K562 (cell line): ENCODE results near the gene CNIH4. TPM values are rescaled to one million over a fixed set of nuclear protein-coding genes. Genes with fewer than 3 reads are reported as not detected.
A peak's percentile ranks its signal among the peaks of the same experiment; 100 is the strongest.

Experiments
- ATAC-seq: fragments of 200-7000 bp; cut with Tn5 transposase; 3 replicates; pipeline ENCODE4 v1.9.1; 2020; ENCODE audit warnings: moderate library complexity
- BruUV-seq: library from RNA; stranded (reverse); fragments of 400-500 nt; replicated peaks from 2 replicates; lab custom pipeline; 2021; lab: Mats Ljungman, UMichigan
- CTCF ChIA-PET: fragments of 300-600 bp; formaldehyde crosslinking; extraction: SDS; loops from one replicate; lab custom pipeline; 2021; ENCODE audit warnings: low intra/inter-chr PET ratio; lab: Yijun Ruan, JAX
- POLR2A ChIA-PET: fragments of 300-600, 350-650 bp; sonication (Branson Sonifier 250); formaldehyde crosslinking; extraction: SDS; loops from one replicate; lab custom pipeline; 2021; ENCODE audit warnings: antibody characterized with exemption, inconsistent platforms; lab: Yijun Ruan, JAX
- DNase-seq, 4 experiments: peaks; one replicate each; pipeline versions ENCODE4 v3.0.0 to v3.0.0-alpha.2; 2011 to 2018; ENCODE audit warnings: low spot score in 3 of 4, mixed read lengths in 3 of 4; ENCODE audit errors: extremely low read depth in 1 of 4
- FAIRE-seq: peaks from 2 replicates; lab custom pipeline; 2011; peaks lifted over from hg19 to GRCh38; lab: Jason Lieb, UNC
- H2AFZ ChIP-seq: 2 replicates; pipeline ENCODE4 v1.6.0; 2011; ENCODE audit warnings: low read depth, low read length, control low read depth, inconsistent platforms
- H3K27ac ChIP-seq: fragments of 200-600 bp; 3 replicates; pipeline ENCODE4 v1.8.0; 2011; ENCODE audit warnings: low read depth, mild to moderate bottlenecking, control low read depth, inconsistent platforms, low read length, moderate library complexity, mixed read lengths; ENCODE audit errors: extremely low read depth
- H3K27me3 ChIP-seq, 2 experiments: fragments of 300-600 bp in 1 of 2; 2 replicates in 1 of 2; 3 replicates in 1 of 2; pipeline versions ENCODE4 v1.6.0 to v1.8.0; 2011; ENCODE audit warnings: inconsistent platforms in 2 of 2, low read length in 2 of 2, mild to moderate bottlenecking in 1 of 2, mixed read lengths in 1 of 2, moderate library complexity in 1 of 2; ENCODE audit not compliant: control insufficient read depth in 2 of 2, insufficient read depth in 2 of 2
- H3K36me3 ChIP-seq: fragments of 300-600 bp; 3 replicates; pipeline ENCODE4 v1.8.0; 2011; ENCODE audit warnings: mild to moderate bottlenecking, low read length, inconsistent platforms; ENCODE audit not compliant: control insufficient read depth, insufficient read depth
- H3K4me1 ChIP-seq, 2 experiments: fragments of 200-600 bp in 1 of 2; replicated peaks in 1 of 2; 2 replicates in 1 of 2; 3 replicates in 1 of 2; pipeline versions ENCODE4 v1.5.1 to v1.8.0; 2011; ENCODE audit warnings: inconsistent platforms in 2 of 2, low read length in 2 of 2, mild to moderate bottlenecking in 1 of 2, mixed read lengths in 1 of 2, moderate library complexity in 1 of 2; ENCODE audit not compliant: control insufficient read depth in 2 of 2, insufficient read depth in 2 of 2
- H3K4me2 ChIP-seq: 2 replicates; pipeline ENCODE4 v1.6.1; 2011; ENCODE audit warnings: low read length, control low read depth, inconsistent platforms, mixed read lengths; ENCODE audit not compliant: insufficient read depth
- H3K4me3 ChIP-seq: fragments of 200-600 bp; sonication (generic), shearing (Covaris generic); 2 replicates; pipeline ENCODE4 v1.5.1; 2016; ENCODE audit warnings: control low read depth, inconsistent platforms
- H3K79me2 ChIP-seq: fragments of 200-600 bp; 3 replicates; pipeline ENCODE4 v1.8.0; 2011; ENCODE audit warnings: low read length, inconsistent platforms; ENCODE audit not compliant: control insufficient read depth, insufficient read depth
- H3K9ac ChIP-seq, 2 experiments: 2 replicates each; pipeline versions ENCODE4 v1.6.0 to v1.6.1; 2011; ENCODE audit warnings: low read depth in 2 of 2, low read length in 2 of 2, control low read depth in 1 of 2, inconsistent platforms in 1 of 2, mild to moderate bottlenecking in 1 of 2, mixed read lengths in 1 of 2; ENCODE audit not compliant: insufficient read depth in 1 of 2
- H3K9me1 ChIP-seq: one replicate; pipeline ENCODE4 v1.6.0; 2011; ENCODE audit warnings: inconsistent platforms, mild to moderate bottlenecking, low read length, moderate library complexity; ENCODE audit not compliant: control insufficient read depth, insufficient read depth
- H3K9me3 ChIP-seq: replicated peaks from 2 replicates; pipeline ENCODE4 v1.5.1; 2011; ENCODE audit warnings: low read depth, low read length, inconsistent platforms; ENCODE audit not compliant: control insufficient read depth, insufficient read depth
- H4K20me1 ChIP-seq: replicated peaks from 2 replicates; pipeline ENCODE4 v1.6.1; 2011; ENCODE audit warnings: low read length, inconsistent platforms, mixed read lengths; ENCODE audit not compliant: control insufficient read depth, insufficient read depth
- C11orf30 ChIP-seq: fragments of 450-650 bp; IDR thresholded peaks from 2 replicates; pipeline ENCODE4 v1.6.1; 2016; ENCODE audit warnings: low read depth, mild to moderate bottlenecking
- MAFG ChIP-seq: fragments of 450-650 bp; conservative IDR thresholded peaks from 2 replicates; pipeline ENCODE4 v1.6.1; 2016; ENCODE audit warnings: missing genetic modification characterization, missing compliant biosample characterization
- MAFK ChIP-seq: IDR thresholded peaks from 2 replicates; pipeline ENCODE4 v1.6.1; 2011; ENCODE audit warnings: low read length, improper control_type of control experiment
- NFE2 ChIP-seq: IDR thresholded peaks from 2 replicates; pipeline ENCODE4 v1.6.1; 2014; ENCODE audit warnings: antibody characterized with exemption, low read depth
- PBX2 ChIP-seq, 2 experiments: IDR thresholded peaks in 1 of 2; conservative IDR thresholded peaks in 1 of 2; 2 replicates each; pipeline ENCODE4 v1.6.1; 2016; ENCODE audit warnings: low read depth in 2 of 2, mild to moderate bottlenecking in 1 of 2, missing compliant biosample characterization in 1 of 2, missing genetic modification characterization in 1 of 2, moderate library complexity in 1 of 2
- POLR2H ChIP-seq: IDR thresholded peaks from 2 replicates; pipeline ENCODE4 v1.6.1; 2016; ENCODE audit warnings: missing genetic modification characterization, low read depth, mild to moderate bottlenecking, control low read depth, missing compliant biosample characterization, moderate library complexity
- TAF9B ChIP-seq: fragments of 450-650 bp; IDR thresholded peaks from 2 replicates; pipeline ENCODE4 v1.6.1; 2018; ENCODE audit warnings: mild to moderate bottlenecking; ENCODE audit not compliant: partially characterized antibody
- ZNF316 ChIP-seq: fragments of 450-650 bp; IDR thresholded peaks from 2 replicates; pipeline ENCODE4 v1.6.1; 2016
- WGBS: fragments of 100-300 bp; shearing (Covaris generic); methylation state at CpG from one replicate; pipeline ENCODE4 v1.1.6; 2016; ENCODE audit warnings: low coverage, mixed read lengths; ENCODE audit not compliant: insufficient coverage; ENCODE audit errors: missing lambda C conversion rate; 5-methylcytosine and 5-hydroxymethylcytosine counted together
- in situ Hi-C: fragments of 300-500 bp; cut with MboI; formaldehyde crosslinking; loops from 4 replicates; pipeline ENCODE4 v1.15.0; 2018; ENCODE audit warnings: inconsistent platforms, mixed read lengths
- intact Hi-C: fragments of 100-400 bp; cut with micrococcal nuclease; formaldehyde crosslinking; loops from 2 replicates; pipeline ENCODE4 v1.14.2; 2022
- polyA plus RNA-seq, 8 experiments: library from polyadenylated mRNA; depleted of rRNA in 4 of 8; stranded (reverse) in 5 of 8; unstranded in 3 of 8; fragments of >200 nt; fragmentation: Nextera tagmentation in 2 of 8; fragmentation: Illumina TruSeq in 1 of 8; extraction: Ambion mirVana in 2 of 8; extraction: Trizol in 1 of 8; gene quantifications; 2 replicates each; pipeline versions ENCODE4 v1.2.1 to v1.2.3, GENCODE V29; 2011 to 2014; ENCODE audit warnings: inconsistent platforms in 1 of 8, missing spikeins in 1 of 8
- total RNA-seq, 7 experiments: library from RNA; depleted of rRNA in 6 of 7; stranded (reverse); fragments of >200 nt in 6 of 7; fragmentation: Illumina TruSeq in 2 of 7; extraction: Trizol in 2 of 7; gene quantifications; 2 replicates each; pipeline versions ENCODE4 v1.2.1 to v1.2.3, GENCODE V29; 2011 to 2021; ENCODE audit warnings: low replicate concordance in 1 of 7
- TF ChIP-seq, protein P1 (sequence below): fragments of 250-450 bp; sonication (Bioruptor Pico); IDR thresholded peaks from 2 replicates; pipeline ENCODE4 v1.8.0; 2021; ENCODE audit warnings: moderate library complexity, mild to moderate bottlenecking, inconsistent platforms

Gene CNIH4
- total and polyA plus RNA-seq, 9 of the 15 experiments (the other 6 are each of a cell fraction or from before 2014, with no cell fraction given): 41.3 to 266 (median 61.1) TPM

- Histone ChIP-seq H3K4me1 (peaks cover 0 to 14% of the 10 kb centered on the region in 2 experiments; a peak in 4 of 5 replicates), H3K9me3 (no peaks in the 10 kb centered on the region), H3K27me3 (no peaks in the 10 kb centered on the region), H3K9ac (no peak overlapping the region; a peak in 1 of 4 replicates), H3K27ac (peak overlapping the region; percentile 40; the same call in 2 of the 3 replicates), H4K20me1 (peaks cover 8% of the 10 kb centered on the region), H3K79me2 (no peaks in the 10 kb centered on the region), H3K4me2 (no peak overlapping the region), H3K4me3 (no peak overlapping the region), H3K9me1 (no peaks in the 10 kb centered on the region), H2AFZ (no peak overlapping the region), H3K36me3 (peaks cover 97% of the 10 kb centered on the region)
- no TSS peak for BruUV-seq
- FAIRE-seq (no peak), DNase-seq (no peak), ATAC-seq (no peak)
- POLR2A ChIA-PET: interaction anchor here (0.7 to 2.0 kb wide), 4 partner anchors 9 to 39 kb away, joined by 3 to 6 read pairs (median 3); no protein-coding TSS in a partner anchor
- 24% methylated on average over 3 of the region's 3 CpGs for WGBS
- in situ Hi-C loops: no loop called here
- TF ChIP-seq C11orf30 (peak; percentile 68), POLR2H (tag) (0 out of 2 replicates have a peak, but pooled peaks have one; percentile 44), PBX2 (CRISPR knock-in tag; IDR thresholded peaks at IDR 0.05; ENCODE audit: low read depth) (no peak), PBX2 (tag; conservative IDR thresholded peaks at IDR 0.05; ENCODE audit: low read depth) (no peak), ZNF316 (peak; percentile 53), MAFK (peak; percentile 37; the same call in 1 of the 2 replicates), TAF9B (peak; percentile 17), MAFG (tag) (peak; percentile 72), NFE2 (peak; percentile 47; the same call in 1 of the 2 replicates)
- TF ChIP-seq, protein P1, sequence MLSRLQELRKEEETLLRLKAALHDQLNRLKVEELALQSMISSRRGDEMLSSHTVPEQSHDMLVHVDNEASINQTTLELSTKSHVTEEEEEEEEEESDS (CRISPR knock-in tag): no peak
- CTCF ChIA-PET: no interaction called here
- intact Hi-C loops: no loop called here
Observed at GRCh38 chr1:224393294-224393693, 36.6 kb downstream of the CNIH4 start.
